DMS153 treated with DMSO at 0.1 percent for 48 hours (cell line): Measurements from ENCODE around the gene TDRD3.
"Not testable (repeated sequence)": the region's sequence is repeated elsewhere in the genome, so short reads cannot be mapped to it uniquely, and the experiment has no call there.

Source experiments
- DNase-seq: peaks from one replicate; lab custom pipeline; 2025; ENCODE audit not compliant: unreplicated experiment; lab: John Stamatoyannopoulos, UW

The TDRD3 gene

GRCh38 chr13:60398379-60398891 lies 1.4 kb downstream of the TDRD3 start:
- no peak for DNase-seq

- DNase-seq, result no peak
Observed at GRCh38 chr13:60398907-60399589, 2.0 kb downstream of the TDRD3 start.

DNA sequence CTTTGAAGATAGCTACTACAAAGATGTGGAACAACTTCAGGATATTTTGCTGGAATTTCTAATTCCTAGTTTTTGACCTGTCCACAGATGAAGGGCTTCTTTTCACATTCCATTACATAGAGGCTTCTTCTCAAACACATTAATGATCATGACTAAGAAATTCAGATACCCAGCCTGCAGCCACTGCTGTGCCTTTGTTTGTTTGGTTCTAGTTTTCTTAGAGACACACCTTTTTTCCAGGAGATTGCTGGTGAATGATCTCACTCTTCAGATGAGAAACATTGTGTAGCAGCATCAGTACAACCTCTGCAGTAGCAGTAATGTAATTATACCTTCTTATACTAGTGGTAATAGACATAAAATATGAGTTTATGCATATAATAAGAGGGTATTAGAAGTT lies 5.0 kb downstream of the TDRD3 start:
- DNase-seq, result no peak

GRCh38 chr13:60407095-60407494 lies 10.1 kb downstream of the TDRD3 start:
- DNase-seq, result no peak

DNA sequence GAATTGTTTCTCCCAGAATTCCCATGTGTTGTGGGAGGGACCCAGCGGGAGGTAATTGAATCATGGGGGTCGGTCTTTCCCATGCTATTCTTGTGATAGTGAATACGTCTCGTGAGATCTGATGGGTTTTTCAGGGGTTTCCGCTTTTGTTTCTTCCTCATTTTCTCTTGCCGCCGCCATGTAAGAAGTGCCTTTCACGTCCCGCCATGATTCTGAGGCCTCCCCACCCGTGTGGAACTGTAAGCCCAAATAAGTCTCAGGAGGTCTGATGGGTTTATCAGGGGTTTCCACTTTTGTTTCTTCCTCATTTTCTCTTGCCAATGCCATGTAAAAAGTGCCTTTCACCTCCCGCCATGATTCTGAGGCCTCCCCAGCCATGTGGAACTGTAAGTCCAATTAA lies 10.8 kb downstream of the TDRD3 start:
- not testable (repeated sequence) for DNase-seq

DNA sequence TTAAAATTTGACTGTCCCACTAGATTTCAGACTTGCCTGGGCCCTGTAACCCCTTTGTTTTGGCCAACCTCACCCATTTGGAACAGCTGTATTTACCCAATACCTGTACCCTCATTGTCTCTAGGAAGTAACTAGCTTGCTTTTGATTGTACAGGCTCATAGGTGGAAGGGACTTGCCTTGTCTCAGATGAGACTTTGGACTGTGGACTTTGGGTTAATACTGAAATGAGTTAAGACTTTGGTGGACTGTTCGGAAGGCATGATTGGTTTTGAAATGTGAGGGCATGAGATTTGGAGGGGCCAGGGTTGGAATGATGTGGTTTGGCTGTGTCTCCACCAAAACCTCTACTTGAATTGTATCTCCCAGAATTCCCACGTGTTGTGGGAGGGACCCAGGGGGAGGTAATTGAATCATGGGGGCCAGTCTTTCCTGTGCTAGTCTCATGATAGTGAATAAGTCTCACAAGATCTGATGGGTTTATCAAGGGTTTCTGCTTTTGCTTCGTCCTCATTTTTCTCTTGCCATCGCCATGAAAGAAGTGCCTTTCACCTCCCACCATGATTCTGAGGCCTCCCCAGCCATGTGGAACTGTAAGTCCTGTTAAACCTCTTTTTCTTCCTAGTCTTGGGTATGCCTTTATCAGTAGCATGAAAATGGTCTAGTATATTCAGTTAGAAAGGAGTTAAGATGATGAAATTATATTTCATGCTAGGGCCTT lies 12.7 kb downstream of the TDRD3 start:
- DNase-seq, result not testable (repeated sequence)

DNA sequence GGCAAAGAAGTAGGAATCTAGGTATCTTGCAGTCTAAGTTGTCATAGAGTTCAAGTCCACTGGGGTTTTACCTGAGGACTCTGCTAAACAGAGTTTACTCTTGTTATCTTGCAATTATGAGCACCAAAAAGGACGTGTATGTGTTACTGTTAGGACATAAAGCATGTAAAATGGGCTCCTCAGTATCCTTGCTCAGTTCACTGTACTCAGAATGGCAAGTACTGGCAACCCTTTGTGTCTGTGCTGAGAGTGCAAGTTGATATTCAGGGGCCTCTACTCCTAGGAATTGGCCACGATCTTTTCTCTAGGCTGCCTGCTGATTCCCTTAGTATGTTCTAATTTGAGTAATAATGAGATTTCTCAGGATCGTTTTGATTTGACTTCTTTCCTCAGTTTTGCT lies 13.3 kb downstream of the TDRD3 start:
- no peak for DNase-seq

- DNase-seq, result no peak
Observed at GRCh38 chr13:60411464-60411863, 14.4 kb downstream of the TDRD3 start.

DNA sequence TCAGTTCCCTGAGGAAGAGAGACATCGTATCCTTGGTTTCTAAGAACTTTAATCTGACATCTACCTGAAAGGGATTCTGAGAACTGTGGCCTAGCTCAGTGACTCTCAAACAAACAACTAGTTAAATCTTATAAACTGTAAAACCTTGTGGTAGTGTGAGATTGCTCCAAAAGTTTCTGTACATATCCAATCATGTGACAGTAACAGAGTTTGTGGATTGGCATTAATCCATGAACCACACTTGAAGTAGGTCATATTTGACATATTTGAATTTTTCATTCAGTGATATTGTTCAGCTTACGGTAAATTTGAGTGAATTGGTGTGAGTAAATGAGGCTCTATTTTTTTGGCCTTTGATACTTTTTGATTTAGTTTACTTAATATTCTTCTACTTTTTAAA lies 15.0 kb downstream of the TDRD3 start:
- no peak for DNase-seq

DNA sequence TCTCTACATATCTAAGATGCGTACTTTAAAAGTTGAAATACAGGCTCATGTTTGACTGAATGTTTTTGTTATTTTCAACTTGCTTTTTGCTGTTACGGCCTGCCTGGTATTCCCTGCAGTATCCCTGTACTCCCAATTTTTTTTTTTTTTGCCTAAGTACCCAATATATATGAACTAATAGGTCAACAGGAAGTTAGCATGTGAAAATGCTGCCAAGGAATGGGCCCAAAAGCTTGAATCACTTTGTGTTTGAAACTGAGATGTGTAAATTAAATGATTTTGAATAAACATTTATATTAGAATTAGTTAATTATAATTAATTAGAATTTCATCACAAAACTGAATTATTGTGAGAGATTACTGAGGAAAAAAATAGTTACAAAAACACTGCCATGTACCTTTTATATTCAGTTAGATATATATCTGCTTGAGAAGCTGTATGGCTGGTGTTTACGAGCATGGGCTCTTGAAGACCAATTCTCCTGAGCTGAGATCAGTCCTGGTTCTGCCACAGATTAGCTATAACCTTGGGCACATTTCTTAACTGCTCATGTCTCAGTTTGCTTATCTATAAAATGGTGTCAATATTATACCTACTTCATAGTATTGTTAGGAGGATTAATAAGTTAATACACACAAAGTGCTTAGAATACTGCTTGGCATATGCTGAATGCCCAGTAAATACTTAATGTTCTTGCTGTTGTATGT lies 16.0 kb downstream of the TDRD3 start:
- DNase-seq, result no peak

- DNase-seq, result no peak
Observed at GRCh38 chr13:60414177-60414576, 17.2 kb downstream of the TDRD3 start.

DNA sequence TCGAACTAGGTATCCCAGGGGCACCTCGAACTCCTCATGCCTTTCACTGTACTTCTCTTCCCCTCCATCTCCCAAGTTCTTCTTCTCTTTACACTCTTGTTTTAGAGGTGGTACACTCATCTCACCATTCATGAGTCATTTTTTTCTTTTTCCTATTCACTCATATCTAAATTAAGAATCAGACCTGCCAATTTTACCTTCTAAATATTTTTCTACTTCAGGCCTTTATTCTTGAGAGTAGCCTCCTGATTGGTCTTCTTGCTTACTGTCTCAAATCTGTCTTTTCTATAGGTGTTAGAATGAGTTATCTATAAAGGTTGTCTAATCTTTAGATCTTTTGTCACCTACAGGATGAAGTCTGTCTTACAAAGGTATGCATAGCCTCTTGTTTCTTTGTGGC lies 20.7 kb downstream of the TDRD3 start:
- no peak for DNase-seq

GRCh38 chr13:60418954-60419353 lies 21.9 kb downstream of the TDRD3 start:
- no peak for DNase-seq

DNA sequence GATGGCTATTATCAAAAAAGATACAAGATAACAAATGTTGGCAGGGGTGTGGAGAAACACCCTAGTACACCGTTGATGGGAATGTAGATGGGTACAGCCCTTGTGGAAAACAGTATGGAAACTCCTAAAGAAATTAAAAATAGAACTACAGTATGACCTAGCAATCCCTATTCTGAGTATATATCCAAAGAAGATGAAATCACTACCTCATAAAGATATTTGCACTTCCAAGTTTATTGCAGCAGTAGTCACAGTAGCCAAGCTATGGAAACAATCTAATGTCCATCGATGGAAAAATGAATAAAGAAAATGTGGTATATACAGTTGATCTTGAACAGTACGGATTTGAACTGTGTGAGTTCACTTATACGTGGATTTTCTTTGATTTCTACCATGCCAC lies 28.3 kb downstream of the TDRD3 start:
- DNase-seq, result no peak

DNA sequence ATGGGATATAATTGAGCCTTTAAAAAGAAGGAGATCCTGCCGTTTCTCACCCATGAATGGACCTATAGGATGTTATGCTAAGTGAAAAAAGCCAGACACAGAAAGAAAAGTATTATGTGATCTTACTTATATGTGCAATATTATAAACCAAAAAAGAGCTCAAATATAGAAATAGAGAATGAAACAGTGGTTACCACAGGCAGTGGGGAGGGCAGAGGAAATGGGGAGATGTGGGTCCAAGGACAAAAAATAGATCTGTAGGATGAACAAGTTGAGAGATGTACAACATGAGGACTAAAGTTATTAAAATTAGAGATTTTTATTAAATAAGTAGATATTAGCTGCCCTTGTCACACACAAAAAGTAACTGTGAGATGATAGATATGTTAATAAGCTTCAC lies 29.1 kb downstream of the TDRD3 start:
- DNase-seq, result no peak

DNA sequence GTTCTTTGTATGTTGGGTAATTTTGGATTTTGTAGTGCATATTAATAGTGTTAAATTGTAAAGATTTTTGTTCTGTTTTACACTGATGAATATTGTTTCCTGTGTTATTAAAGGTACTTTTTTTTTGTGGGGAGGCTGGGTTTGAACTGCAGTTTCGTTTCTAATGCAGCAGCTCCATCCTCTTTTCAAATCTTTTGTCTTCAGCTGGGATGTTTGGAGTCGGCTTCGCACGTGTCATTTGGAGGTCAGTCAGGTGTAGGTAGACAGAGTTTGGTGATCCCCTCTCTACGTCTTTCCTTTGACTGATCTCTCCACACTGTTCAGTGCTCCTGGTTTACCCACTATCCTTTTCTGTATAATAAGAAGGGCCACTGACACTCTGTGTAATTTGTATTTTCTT lies 30.3 kb downstream of the TDRD3 start:
- DNase-seq, result no peak

DNA sequence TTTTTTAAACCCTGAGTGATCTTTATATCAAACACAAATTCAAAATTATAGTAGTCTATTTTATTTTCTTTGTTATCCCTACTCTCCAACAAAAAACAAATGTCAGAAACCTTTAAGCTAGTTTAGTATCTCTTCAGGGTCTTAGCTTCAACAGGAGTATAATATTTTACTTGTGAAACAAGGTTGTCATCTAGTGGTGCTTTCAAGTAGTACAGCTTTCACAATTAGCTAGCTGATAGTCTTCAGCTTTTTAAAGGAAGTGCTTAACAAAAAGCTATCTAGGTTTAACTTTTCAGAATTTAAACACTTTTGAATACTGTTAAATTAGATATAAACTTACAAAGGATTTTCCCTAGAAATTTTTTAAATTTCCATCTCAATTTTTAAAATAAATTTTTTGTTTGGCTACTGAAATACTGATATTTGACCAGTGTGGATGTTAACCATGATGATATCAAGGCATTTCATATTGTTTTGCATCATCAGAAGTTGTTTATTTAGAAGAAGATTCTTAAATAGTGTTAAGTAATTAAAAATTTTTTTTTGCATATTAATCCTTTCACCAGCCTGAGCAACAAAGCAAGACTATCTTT lies 34.2 kb downstream of the TDRD3 start:
- peak; percentile 83 for DNase-seq

DNA sequence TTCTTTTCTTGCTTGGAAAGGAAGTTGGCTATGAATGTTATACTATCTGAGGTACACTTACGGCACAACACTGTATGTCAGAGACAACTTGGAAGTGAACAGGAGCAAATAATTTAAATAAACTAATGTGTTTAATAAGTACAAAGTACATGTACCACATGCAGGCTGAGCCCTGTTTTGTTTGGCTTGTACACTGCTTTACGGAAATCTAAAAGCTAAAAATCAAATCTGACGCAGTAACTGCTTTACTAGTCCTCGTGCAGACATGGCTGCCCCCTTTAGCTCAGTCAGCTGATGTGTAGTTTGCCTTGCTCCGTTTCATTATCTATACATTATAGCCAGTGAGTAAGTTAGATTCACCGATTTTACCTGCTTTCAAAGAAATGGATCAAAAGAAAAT lies 36.5 kb downstream of the TDRD3 start:
- DNase-seq, result no peak

DNA sequence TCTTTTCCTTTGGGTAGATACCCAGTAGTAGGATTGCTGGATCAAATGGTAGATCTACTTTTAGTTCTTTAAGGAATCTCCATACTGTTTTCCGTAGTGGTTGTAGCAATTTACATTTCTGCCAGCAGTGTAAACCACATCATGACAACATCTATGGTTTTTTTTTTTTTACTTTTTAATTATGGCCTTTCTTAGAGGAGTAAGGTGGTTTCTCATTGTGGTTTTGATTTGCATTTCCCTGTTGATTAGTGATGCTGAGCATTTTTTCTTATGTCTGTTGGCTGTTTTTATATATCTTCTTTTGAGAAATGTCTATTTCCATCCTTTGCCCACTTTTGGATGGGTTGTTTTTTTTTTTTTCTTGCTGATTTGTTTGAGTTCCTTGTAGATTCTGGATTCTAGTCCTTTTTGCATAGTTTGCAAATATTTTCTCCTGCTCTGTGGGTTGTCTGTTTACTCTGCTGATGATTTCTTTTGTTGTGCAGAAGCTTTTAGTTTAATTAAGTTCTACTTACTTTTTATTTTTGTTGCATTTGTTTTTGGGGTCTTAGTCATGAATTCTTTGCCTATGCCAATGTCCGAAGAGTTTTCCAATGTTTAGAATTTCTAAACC lies 38.8 kb downstream of the TDRD3 start:
- no peak for DNase-seq

DNA sequence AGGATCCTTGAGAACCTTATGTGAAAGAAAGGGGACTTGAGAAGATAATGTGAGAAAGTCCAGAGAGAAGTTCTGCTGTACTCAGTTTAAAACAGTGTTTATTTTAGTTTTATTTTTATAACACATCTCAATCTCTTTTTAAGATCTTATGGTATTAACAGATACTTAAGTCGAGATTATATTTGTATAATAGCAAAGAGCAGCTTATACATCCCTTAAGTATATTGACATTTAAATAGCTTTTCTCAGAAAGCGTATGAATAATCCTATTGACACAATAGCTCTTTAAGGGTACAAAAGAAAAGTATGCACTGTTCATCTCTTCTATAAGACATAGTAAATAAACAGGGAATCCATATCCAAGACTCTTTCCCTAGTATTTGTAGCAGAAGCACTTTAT lies 42.2 kb downstream of the TDRD3 start:
- DNase-seq, result no peak

DNA sequence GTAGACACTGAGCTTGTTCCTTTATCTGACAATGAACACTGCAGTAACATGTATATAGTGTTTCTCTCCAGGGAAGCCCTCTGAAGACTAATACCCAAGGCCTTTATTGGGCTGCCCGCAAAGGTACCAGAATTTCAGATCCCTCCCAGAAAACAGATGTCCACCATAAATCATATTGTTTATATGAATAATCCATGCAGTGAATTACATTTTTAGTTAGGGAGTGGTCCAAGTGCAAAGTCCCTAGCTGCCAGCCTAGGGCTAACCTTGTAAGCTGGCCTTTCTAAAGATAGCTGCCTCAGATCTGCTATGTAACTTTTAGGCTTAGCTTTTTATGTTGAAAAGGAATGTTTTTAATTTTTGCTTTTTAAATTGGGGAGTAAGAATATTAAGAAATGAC lies 44.7 kb downstream of the TDRD3 start:
- DNase-seq, result no peak
